Thyroid gland (tissue), 4 donors: ENCODE data around the gene ROCK2. TPM values are rescaled to one million over a fixed set of nuclear protein-coding genes. Genes with fewer than 3 reads are reported as not detected.

ENCODE experiments used
- DNase-seq, 2 donors: peaks; one replicate each; pipeline ENCODE4 v3.0.0-alpha.2; 2019
- H3K27ac ChIP-seq, 3 donors: fragments of 200-600 bp; sonication (generic); 1 replicate in 2 of 3; 2 replicates in 1 of 3; pipeline ENCODE4 v1.5.1; 2016 to 2019; ENCODE audit warnings: mild to moderate bottlenecking in 1 of 3, moderate library complexity in 1 of 3
- H3K27me3 ChIP-seq: fragments of 200-600 bp; sonication (generic); one replicate; pipeline ENCODE4 v1.5.1; 2019
- H3K36me3 ChIP-seq, 2 donors: fragments of 200-600 bp; sonication (generic); one replicate each; pipeline ENCODE4 v1.5.1; 2016 to 2019
- H3K4me1 ChIP-seq, 2 donors: fragments of 200-600 bp; sonication (generic); one replicate each; pipeline ENCODE4 v1.5.1; 2017 to 2019
- H3K4me3 ChIP-seq, 3 donors: fragments of 200-600 bp; sonication (generic); replicated peaks in 1 of 3; 1 replicate in 2 of 3; 2 replicates in 1 of 3; pipeline ENCODE4 v1.5.1; 2016; ENCODE audit warnings: mild to moderate bottlenecking in 1 of 3
- H3K9me3 ChIP-seq: fragments of 200-600 bp; sonication (generic); one replicate; pipeline ENCODE4 v1.5.1; 2017
- CTCF ChIP-seq, 6 experiments: fragments of 200-600 bp in 3 of 6; fragments of 450-650 bp in 3 of 6; sonication (generic) in 3 of 6; IDR thresholded peaks; one replicate each; pipeline ENCODE4 v1.5.1; 2016 to 2019; ENCODE audit warnings: antibody characterized with exemption in 6 of 6, mild to moderate bottlenecking in 2 of 6, inconsistent platforms in 1 of 6, moderate library complexity in 1 of 6
- POLR2A ChIP-seq, 2 donors: fragments of 450-650 bp; IDR thresholded peaks; one replicate each; pipeline ENCODE4 v1.6.1; 2017; ENCODE audit warnings: antibody characterized with exemption in 2 of 2, mild to moderate bottlenecking in 2 of 2, moderate library complexity in 1 of 2
- WGBS, 2 donors: methylation state at CpG; one replicate each; pipeline ENCODE4 v1.1.5; 2017; 5-methylcytosine and 5-hydroxymethylcytosine counted together
- intact Hi-C: fragments of 100-400 bp; cut with DNase I; formaldehyde crosslinking; loops from one replicate; pipeline ENCODE4 v1.15.1; 2023
- total RNA-seq, 4 donors: library from RNA; depleted of rRNA; stranded (reverse); fragments of >200 nt; gene quantifications; one replicate each; pipeline ENCODE4 v1.2.3, GENCODE V29; 2016

Gene ROCK2
- total RNA-seq, 4 donors from 2014 or later, result 37.3 to 47.5 (median 42.1) TPM

GRCh38 chr2:11286323-11286722 is 58.1 kb downstream of the ROCK2 start:
- Histone ChIP-seq H3K4me1 (peaks cover 0 to 4% of the 10 kb centered on the region in 2 donors), H3K4me3 (no peak overlapping the region), H3K36me3 (peaks cover 7 to 9% of the 10 kb centered on the region in 2 donors), H3K27me3 (no peaks in the 10 kb centered on the region), H3K9me3 (no peaks in the 10 kb centered on the region), H3K27ac (no peak overlapping the region)
- no peak for DNase-seq
- TF ChIP-seq CTCF (IDR thresholded peaks at IDR 0.05) (no peak), POLR2A (IDR thresholded peaks at IDR 0.05) (no peak)
- intact Hi-C loops, result no loop called here

GRCh38 chr2:11285499-11285898 is 58.9 kb downstream of the ROCK2 start:
- intact Hi-C loops, result no loop called here
- Histone ChIP-seq H3K36me3 (peaks cover 7 to 9% of the 10 kb centered on the region in 2 donors), H3K4me3 (no peak overlapping the region), H3K9me3 (no peaks in the 10 kb centered on the region), H3K27me3 (no peaks in the 10 kb centered on the region), H3K4me1 (peaks cover 0 to 4% of the 10 kb centered on the region in 2 donors), H3K27ac (no peak overlapping the region)
- TF ChIP-seq CTCF (IDR thresholded peaks at IDR 0.05) (no peak), POLR2A (IDR thresholded peaks at IDR 0.05) (no peak)
- WGBS, 2 donors, result 96 to 98% methylated on average over 2 of the region's 2 CpGs
- no peak for DNase-seq

GRCh38 chr2:11281186-11281585 is 63.2 kb downstream of the ROCK2 start:
- Histone ChIP-seq H3K4me1 (no peaks in the 10 kb centered on the region), H3K27ac (no peak overlapping the region), H3K36me3 (peaks cover 7 to 9% of the 10 kb centered on the region in 2 donors), H3K27me3 (no peaks in the 10 kb centered on the region), H3K9me3 (no peaks in the 10 kb centered on the region), H3K4me3 (no peak overlapping the region)
- TF ChIP-seq POLR2A (IDR thresholded peaks at IDR 0.05) (no peak), CTCF (IDR thresholded peaks at IDR 0.05) (no peak)
- WGBS, 2 donors, result 71 to 76% methylated on average over 3 of the region's 3 CpGs
- intact Hi-C loops, result no loop called here
- no peak for DNase-seq

GRCh38 chr2:11280713-11281112 is 63.7 kb downstream of the ROCK2 start:
- no peak for TF ChIP-seq POLR2A (IDR thresholded peaks at IDR 0.05)
- no peak for TF ChIP-seq CTCF (IDR thresholded peaks at IDR 0.05)
- H3K4me1 ChIP-seq, result no peaks in the 10 kb centered on the region
- no peak overlapping the region for H3K4me3 ChIP-seq
- 94 to 95% methylated on average over 3 of the region's 3 CpGs for WGBS, 2 donors
- H3K27ac ChIP-seq, result no peak overlapping the region
- no peak for DNase-seq
- peaks cover 7 to 9% of the 10 kb centered on the region in 2 donors for H3K36me3 ChIP-seq
- H3K27me3 ChIP-seq, result no peaks in the 10 kb centered on the region
- no peaks in the 10 kb centered on the region for H3K9me3 ChIP-seq
- intact Hi-C loops, result no loop called here

GRCh38 chr2:11279398-11279797 is 65.0 kb downstream of the ROCK2 start:
- 92 to 94% methylated on average over 4 of the region's 4 CpGs for WGBS, 2 donors
- no peak for DNase-seq
- Histone ChIP-seq H3K4me1 (no peaks in the 10 kb centered on the region), H3K9me3 (no peaks in the 10 kb centered on the region), H3K27ac (no peak overlapping the region), H3K36me3 (peaks cover 6 to 9% of the 10 kb centered on the region in 2 donors), H3K27me3 (no peaks in the 10 kb centered on the region), H3K4me3 (no peak overlapping the region)
- intact Hi-C loops, result no loop called here
- TF ChIP-seq POLR2A (IDR thresholded peaks at IDR 0.05), result no peak
- TF ChIP-seq CTCF (IDR thresholded peaks at IDR 0.05), result no peak
